ENCODE measurements around the gene CTDSP1.

- TF ChIP-seq MAFK (IDR thresholded peaks at IDR 0.05; ENCODE audit: partially characterized antibody) (no peak), POLR2AphosphoS2 (conservative IDR thresholded peaks at IDR 0.05; ENCODE audit: low read length) (no peak), CEBPB (IDR thresholded peaks at IDR 0.05) (no peak)
These were observed 1.7 kb upstream of the CTDSP1 start for GRCh38 chr2:218397820-218398436.
